Measurements from ENCODE around the gene RFC2.
"Not testable (repeated sequence)": the region's sequence is repeated elsewhere in the genome, so short reads cannot be mapped to it uniquely, and the experiment has no call there.

The RFC2 gene

DNA sequence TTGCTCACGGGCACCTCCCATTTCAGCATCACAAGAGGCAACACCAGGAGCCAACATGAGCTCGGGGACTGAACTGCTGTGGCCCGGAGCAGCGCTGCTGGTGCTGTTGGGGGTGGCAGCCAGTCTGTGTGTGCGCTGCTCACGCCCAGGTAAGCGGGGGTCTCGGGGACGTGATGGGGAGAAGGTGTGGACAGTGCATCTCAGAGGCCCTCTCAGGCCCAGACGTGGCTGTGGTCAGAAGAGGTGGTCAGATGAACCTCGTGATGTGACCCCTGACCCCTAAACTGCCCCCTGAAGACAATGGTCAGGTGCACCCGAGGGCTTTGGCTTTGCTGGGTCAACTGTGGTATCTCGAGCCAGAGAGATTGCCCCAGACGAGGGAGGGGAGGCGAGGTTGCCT is 38.3 kb downstream of the RFC2 start:
- DNase-seq, result no peak

GRCh38 chr7:74214816-74215630 is 39.2 kb downstream of the RFC2 start:
- no peak for DNase-seq

- no peak for DNase-seq
Observed at GRCh38 chr7:74212661-74213060, 41.5 kb downstream of the RFC2 start.

- not testable (repeated sequence) for DNase-seq
Observed at GRCh38 chr7:74208241-74208640, 46.0 kb downstream of the RFC2 start.

DNA sequence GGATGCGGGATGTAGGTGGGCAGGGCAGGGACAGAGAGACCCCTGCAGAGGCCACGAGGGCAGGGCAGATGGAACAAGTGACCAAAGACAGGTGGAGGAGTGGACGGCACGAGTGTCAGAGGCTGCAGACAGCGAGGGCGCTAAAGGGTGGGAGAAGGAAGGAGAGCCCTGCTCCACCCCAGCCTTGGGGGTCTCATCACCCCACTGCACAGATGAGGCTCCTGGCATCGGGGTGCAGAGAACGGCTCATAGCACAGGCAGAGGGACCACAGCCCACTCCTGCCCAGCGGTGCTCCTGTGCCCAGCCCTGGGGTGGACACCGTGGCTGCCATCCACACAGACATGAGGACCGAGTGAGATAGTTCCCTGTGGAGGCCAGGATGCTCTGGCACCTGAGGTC is 46.6 kb downstream of the RFC2 start:
- no peak for DNase-seq

GRCh38 chr7:74206589-74207120 is 47.5 kb downstream of the RFC2 start:
- peak; percentile 64 for DNase-seq

- not testable (repeated sequence) for DNase-seq
Observed at GRCh38 chr7:74206052-74206451, 48.1 kb downstream of the RFC2 start.

DNA sequence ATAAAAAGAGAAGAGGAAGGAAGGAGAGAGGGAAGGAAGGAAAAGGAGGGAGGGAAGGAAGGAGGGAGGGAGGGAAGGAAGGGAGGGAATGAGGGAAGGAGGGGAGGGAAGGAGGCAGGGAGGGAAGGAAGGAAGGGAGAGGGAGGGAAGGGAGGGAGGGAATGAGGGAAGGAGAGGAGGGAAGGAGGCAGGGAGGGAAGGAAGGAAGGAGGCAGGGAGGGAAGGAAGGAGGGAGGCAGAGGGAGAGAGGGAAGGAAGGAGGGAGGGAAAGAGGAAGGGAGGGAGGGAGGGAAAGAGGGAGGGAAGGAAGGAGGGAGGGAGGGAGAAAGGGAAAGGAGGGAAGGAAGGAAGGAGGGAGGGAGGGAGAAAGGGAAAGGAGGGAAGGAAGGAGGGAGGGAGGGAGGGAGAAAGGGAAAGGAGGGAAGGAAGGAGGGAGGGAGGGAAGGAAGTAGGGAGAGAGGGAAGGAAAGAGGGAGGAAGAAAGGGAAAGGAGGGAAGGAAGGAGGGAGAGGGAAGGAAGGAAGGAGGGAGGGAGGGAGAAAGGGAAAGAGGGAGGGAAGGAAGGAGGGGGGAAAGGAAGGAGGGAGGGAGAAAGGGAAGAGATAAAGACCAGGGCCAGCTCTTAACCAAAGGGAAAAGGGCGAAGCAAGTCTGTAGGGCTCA is 50.1 kb downstream of the RFC2 start:
- DNase-seq, result no peak

GRCh38 chr7:74202841-74203556 is 51.2 kb downstream of the RFC2 start:
- no peak for DNase-seq

DNA sequence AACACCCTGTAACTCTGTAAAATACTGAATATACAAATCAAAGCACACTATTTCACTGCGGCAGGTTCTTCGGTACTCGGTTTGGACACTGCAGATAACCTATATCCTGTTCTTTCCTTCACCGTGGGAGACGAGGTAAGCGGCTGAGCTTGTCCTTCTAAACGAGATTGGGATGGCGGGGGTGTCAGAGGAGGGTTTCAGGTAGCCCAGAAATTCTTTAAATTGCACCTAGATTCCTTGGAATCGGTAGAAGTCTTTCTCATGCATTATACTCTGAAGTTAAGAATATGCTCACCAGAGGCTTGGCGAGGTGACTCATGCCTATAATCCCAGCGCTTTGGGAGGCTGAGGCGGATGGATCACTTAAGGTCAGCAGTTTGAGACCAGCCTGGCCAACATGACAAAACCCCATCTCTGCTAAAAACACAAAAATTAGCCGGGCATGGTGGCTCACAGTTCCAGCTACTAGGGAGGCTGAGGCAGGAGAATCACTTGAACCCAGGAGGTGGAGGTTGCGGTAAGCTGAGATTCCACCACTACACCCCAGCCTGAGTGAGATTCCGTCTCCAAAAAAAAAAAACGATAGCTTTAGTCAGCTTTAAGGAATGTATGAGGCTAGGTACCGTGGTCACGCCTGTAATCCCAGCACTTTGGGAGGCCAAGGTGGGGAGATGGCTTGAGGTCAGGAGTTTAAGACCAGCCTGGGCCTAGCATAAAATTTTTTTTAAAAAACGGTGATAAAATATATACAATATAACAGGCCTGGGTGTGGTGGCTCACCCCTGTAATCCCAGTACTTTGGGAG is 54.4 kb downstream of the RFC2 start:
- no peak for DNase-seq

GRCh38 chr7:74197449-74198124 is 56.6 kb downstream of the RFC2 start:
- no peak for DNase-seq

DNA sequence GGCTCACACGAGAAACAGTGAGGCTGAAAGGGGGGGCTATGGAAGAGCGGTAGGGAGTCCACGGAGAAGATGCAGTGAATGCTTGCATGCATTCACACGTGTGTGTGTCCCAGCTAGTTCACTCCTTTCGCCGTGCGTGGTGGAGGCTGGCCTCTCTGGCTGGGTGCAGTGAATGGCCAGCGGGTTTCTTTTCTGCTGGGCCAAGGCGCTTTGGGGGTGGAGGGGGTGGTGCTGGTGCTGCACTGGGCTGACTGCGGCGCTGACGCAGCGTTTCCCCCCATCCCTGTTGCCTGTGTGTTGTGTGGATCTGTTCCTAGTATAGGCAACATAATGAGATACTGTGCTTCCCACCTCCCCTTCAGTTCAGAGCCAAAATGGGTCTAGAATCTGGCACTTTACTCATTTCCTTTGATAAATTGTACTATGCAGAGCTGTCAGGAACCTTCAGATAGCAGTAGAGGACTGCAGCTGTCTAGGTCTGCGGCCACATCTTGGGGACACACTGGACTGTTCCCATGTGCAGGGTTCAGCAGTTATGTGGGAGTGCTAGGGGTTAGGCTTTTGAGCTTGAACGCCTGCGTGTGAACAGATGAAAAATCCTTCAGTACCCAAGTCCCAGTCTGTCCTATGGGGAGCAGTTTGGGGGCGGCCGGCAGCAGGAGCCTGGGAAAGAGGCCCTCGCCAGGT is 58.1 kb downstream of the RFC2 start:
- not testable (repeated sequence) for DNase-seq

- not testable (repeated sequence) for DNase-seq
Observed at GRCh38 chr7:74195139-74195860, 58.9 kb downstream of the RFC2 start.

DNA sequence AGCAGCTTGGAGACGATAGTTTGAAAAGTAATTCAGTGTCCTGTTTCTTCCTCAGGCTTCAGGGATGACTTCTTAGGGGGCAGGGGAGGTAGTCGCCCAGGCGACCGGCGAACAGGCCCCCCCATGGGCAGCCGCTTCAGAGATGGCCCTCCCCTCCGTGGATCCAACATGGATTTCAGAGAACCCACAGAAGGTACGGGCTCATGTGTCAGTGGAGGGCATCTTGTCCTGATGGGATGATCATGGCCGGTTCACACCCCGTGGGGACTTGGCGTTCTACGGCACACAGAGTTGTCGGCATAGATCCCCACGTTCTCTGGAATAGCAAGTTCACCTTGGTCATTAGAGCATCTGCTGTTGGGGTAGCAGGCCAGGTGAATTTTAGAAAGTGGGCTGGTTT is 59.5 kb downstream of the RFC2 start:
- DNase-seq, result no peak

GRCh38 chr7:74193913-74194312 is 60.3 kb downstream of the RFC2 start:
- no peak for DNase-seq

DNA sequence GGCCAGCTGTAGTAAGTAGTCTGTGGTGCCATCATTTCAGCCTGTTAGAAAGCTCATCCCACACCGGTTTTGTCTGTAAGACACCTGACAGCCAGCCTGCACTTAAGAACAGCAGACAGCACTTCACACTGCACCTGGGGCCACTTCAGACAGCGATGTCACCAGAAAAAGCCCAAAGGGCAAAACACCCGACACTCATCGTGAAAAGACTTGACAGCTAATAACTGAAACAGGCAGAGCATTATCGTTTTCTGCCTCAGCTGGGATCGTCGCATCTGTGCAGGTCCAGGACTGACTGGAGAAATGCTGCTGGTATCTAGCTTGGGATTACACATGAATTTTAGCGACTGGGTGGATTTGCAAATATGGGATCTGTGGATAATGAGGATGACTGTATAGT is 61.1 kb downstream of the RFC2 start:
- DNase-seq, result no peak

DNA sequence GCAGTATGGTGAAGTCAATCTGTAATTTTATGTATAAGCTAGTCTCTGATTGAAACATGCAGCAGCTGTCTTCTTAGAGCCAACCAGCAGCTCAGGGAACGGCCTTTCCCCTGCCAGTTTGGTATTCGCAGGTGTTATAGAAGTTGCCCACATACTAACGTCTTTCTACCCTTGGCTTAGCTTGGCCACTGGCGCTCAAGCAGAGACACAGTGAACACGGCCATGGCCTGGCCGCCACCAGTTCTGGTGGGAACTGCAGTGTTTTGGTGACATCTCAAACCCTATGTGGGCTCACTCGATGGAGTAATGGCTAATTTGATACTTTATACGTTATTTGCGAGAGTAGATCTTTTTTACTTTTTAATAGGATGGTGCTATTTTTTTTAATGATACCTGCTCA is 63.0 kb downstream of the RFC2 start:
- DNase-seq, result no peak

- no peak for DNase-seq
Observed at GRCh38 chr7:74190259-74190658, 63.9 kb downstream of the RFC2 start.

GRCh38 chr7:74187915-74188675 is 66.1 kb downstream of the RFC2 start:
- no peak for DNase-seq

GRCh38 chr7:74185636-74186035 is 68.6 kb downstream of the RFC2 start:
- no peak for DNase-seq
